Muscle of leg (tissue), 11 donors: Measurements from ENCODE around the gene ARNT2. TPM values are rescaled to one million over a fixed set of nuclear protein-coding genes. Genes with fewer than 3 reads are reported as not detected.

Experiments used
- DNase-seq: peaks from one replicate; pipeline ENCODE4 v3.0.0; 2013
- H3K27ac ChIP-seq: one replicate; pipeline ENCODE4 v1.5.1; 2013; ENCODE audit warnings: mild to moderate bottlenecking, low read length, control low read depth
- H3K27me3 ChIP-seq: one replicate; pipeline ENCODE4 v1.6.1; 2013; ENCODE audit warnings: low read length; ENCODE audit not compliant: control insufficient read depth, insufficient read depth
- H3K36me3 ChIP-seq: one replicate; pipeline ENCODE4 v1.6.1; 2013; ENCODE audit warnings: low read length; ENCODE audit not compliant: control insufficient read depth, insufficient read depth
- H3K4me1 ChIP-seq: one replicate; pipeline ENCODE4 v1.6.1; 2013; ENCODE audit warnings: low read length; ENCODE audit not compliant: control insufficient read depth, insufficient read depth
- H3K4me3 ChIP-seq: one replicate; pipeline ENCODE4 v1.5.1; 2013; ENCODE audit warnings: low read length, control low read depth
- H3K9me3 ChIP-seq: replicated peaks from 2 replicates; pipeline ENCODE4 v1.6.1; 2013; ENCODE audit warnings: low read depth, low read length; ENCODE audit not compliant: control insufficient read depth
- WGBS: methylation state at CpG from one replicate; pipeline ENCODE4 v1.1.5; 2013; ENCODE audit warnings: missing lambda C conversion rate; ENCODE audit not compliant: insufficient coverage; 5-methylcytosine and 5-hydroxymethylcytosine counted together
- polyA plus RNA-seq, 8 donors: library from polyadenylated mRNA; unstranded; fragments of 120-200 nt; gene quantifications; one replicate each; pipeline versions ENCODE4 v1.2.1 to v1.2.3, GENCODE V29; 2013; ENCODE audit warnings: inconsistent platforms in 1 of 8, low replicate concordance in 1 of 8; ENCODE audit not compliant: insufficient read length in 8 of 8, insufficient read depth in 1 of 8
- total RNA-seq: library from RNA; stranded (reverse); fragments of 120-200 nt; gene quantifications from one replicate; pipeline ENCODE4 v1.2.4, GENCODE V29; 2013

Gene ARNT2
- total and polyA plus RNA-seq, 9 donors, result 4.9 to 10.8 (median 7.7) TPM

GRCh38 chr15:80423215-80423614, 19.0 kb downstream of the ARNT2 start:
- Histone ChIP-seq H3K27me3 (no peaks in the 10 kb centered on the region), H3K4me1 (no peaks in the 10 kb centered on the region), H3K27ac (no peak overlapping the region), H3K36me3 (no peaks in the 10 kb centered on the region), H3K9me3 (no peaks in the 10 kb centered on the region), H3K4me3 (no peak overlapping the region)
- DNase-seq, result no peak
- 90% methylated on average over 3 of the region's 4 CpGs for whole genome bisulfite sequencing

- 82% methylated on average over 2 of the region's 2 CpGs for WGBS
- no peak overlapping the region for H3K4me3 ChIP-seq
- DNase-seq, result no peak
- no peaks in the 10 kb centered on the region for H3K4me1 ChIP-seq
- H3K9me3 ChIP-seq, result no peaks in the 10 kb centered on the region
- no peaks in the 10 kb centered on the region for H3K36me3 ChIP-seq
- no peaks in the 10 kb centered on the region for H3K27me3 ChIP-seq
- no peak overlapping the region for H3K27ac ChIP-seq
These were observed 20.2 kb downstream of the ARNT2 start for GRCh38 chr15:80424381-80424780.

- no peak overlapping the region for H3K27ac ChIP-seq
- WGBS, result 100% methylated on average over 1 of the region's 3 CpGs
- no peaks in the 10 kb centered on the region for H3K9me3 ChIP-seq
- H3K27me3 ChIP-seq, result peaks cover 2% of the 10 kb centered on the region
- no peak overlapping the region for H3K4me3 ChIP-seq
- no peaks in the 10 kb centered on the region for H3K36me3 ChIP-seq
- no peaks in the 10 kb centered on the region for H3K4me1 ChIP-seq
- DNase-seq, result no peak
These were observed 22.1 kb downstream of the ARNT2 start for GRCh38 chr15:80426316-80426715.

- 97% methylated on average over 4 of the region's 5 CpGs for WGBS
- no peak for DNase-seq
- H3K36me3 ChIP-seq, result no peaks in the 10 kb centered on the region
- H3K9me3 ChIP-seq, result no peaks in the 10 kb centered on the region
- no peaks in the 10 kb centered on the region for H3K4me1 ChIP-seq
- H3K4me3 ChIP-seq, result no peak overlapping the region
- H3K27ac ChIP-seq, result no peak overlapping the region
- H3K27me3 ChIP-seq, result peaks cover 2% of the 10 kb centered on the region
These were observed 25.8 kb downstream of the ARNT2 start for GRCh38 chr15:80429964-80430363.

GRCh38 chr15:80431635-80432344, 27.6 kb downstream of the ARNT2 start:
- Histone ChIP-seq H3K4me3 (no peak overlapping the region), H3K36me3 (no peaks in the 10 kb centered on the region), H3K4me1 (peaks cover 5% of the 10 kb centered on the region), H3K27ac (no peak overlapping the region), H3K27me3 (peaks cover 2% of the 10 kb centered on the region), H3K9me3 (no peaks in the 10 kb centered on the region)
- 34% methylated on average over 8 of the region's 11 CpGs for WGBS
- no peak for DNase-seq

GRCh38 chr15:80432345-80432702, 28.1 kb downstream of the ARNT2 start:
- WGBS, result no CpG with 5 or more reads among the region's 2 CpGs
- Histone ChIP-seq H3K4me3 (no peak overlapping the region), H3K9me3 (no peaks in the 10 kb centered on the region), H3K36me3 (no peaks in the 10 kb centered on the region), H3K27me3 (peaks cover 2% of the 10 kb centered on the region), H3K27ac (no peak overlapping the region), H3K4me1 (peaks cover 5% of the 10 kb centered on the region)
- DNase-seq, result no peak

GRCh38 chr15:80433836-80434235, 29.7 kb downstream of the ARNT2 start:
- Histone ChIP-seq H3K4me1 (peaks cover 5% of the 10 kb centered on the region), H3K36me3 (no peaks in the 10 kb centered on the region), H3K27ac (no peak overlapping the region), H3K27me3 (peaks cover 2% of the 10 kb centered on the region), H3K4me3 (no peak overlapping the region), H3K9me3 (no peaks in the 10 kb centered on the region)
- DNase-seq, result no peak
- 65% methylated on average over 5 of the region's 5 CpGs for WGBS

GRCh38 chr15:80434926-80435720, 30.9 kb downstream of the ARNT2 start:
- H3K36me3 ChIP-seq, result no peaks in the 10 kb centered on the region
- no peak overlapping the region for H3K4me3 ChIP-seq
- H3K4me1 ChIP-seq, result peaks cover 5% of the 10 kb centered on the region
- H3K27me3 ChIP-seq, result no peaks in the 10 kb centered on the region
- H3K9me3 ChIP-seq, result no peaks in the 10 kb centered on the region
- H3K27ac ChIP-seq, result no peak overlapping the region
- DNase-seq, result no peak
- WGBS, result 76% methylated on average over 9 of the region's 13 CpGs

GRCh38 chr15:80436511-80437307, 32.5 kb downstream of the ARNT2 start:
- Histone ChIP-seq H3K36me3 (no peaks in the 10 kb centered on the region), H3K4me1 (peaks cover 5% of the 10 kb centered on the region), H3K4me3 (no peak overlapping the region), H3K27me3 (no peaks in the 10 kb centered on the region), H3K9me3 (no peaks in the 10 kb centered on the region), H3K27ac (no peak overlapping the region)
- WGBS, result 82% methylated on average over 10 of the region's 13 CpGs
- no peak for DNase-seq

GRCh38 chr15:80437334-80437891, 33.2 kb downstream of the ARNT2 start:
- no peak for DNase-seq
- WGBS, result 50% methylated on average over 2 of the region's 6 CpGs
- Histone ChIP-seq H3K4me3 (no peak overlapping the region), H3K4me1 (peaks cover 5% of the 10 kb centered on the region), H3K9me3 (no peaks in the 10 kb centered on the region), H3K27me3 (no peaks in the 10 kb centered on the region), H3K27ac (no peak overlapping the region), H3K36me3 (no peaks in the 10 kb centered on the region)
